Skeletal muscle tissue (tissue), 4 donors: ENCODE results near the gene NMT1. TPM values are rescaled to one million over a fixed set of nuclear protein-coding genes. Genes with fewer than 3 reads are reported as not detected.

Experiments used
- H3K27ac ChIP-seq: one replicate; pipeline ENCODE4 v1.7.0; 2013; ENCODE audit warnings: mild to moderate bottlenecking, low read depth, low read length, inconsistent platforms
- H3K27me3 ChIP-seq, 3 donors: one replicate each; pipeline ENCODE4 v1.7.0; 2013; ENCODE audit warnings: low read length in 3 of 3; ENCODE audit not compliant: control insufficient read depth in 3 of 3, insufficient read depth in 3 of 3
- H3K36me3 ChIP-seq, 3 donors: one replicate each; pipeline ENCODE4 v1.7.0; 2013; ENCODE audit warnings: low read length in 3 of 3; ENCODE audit not compliant: control insufficient read depth in 3 of 3, insufficient read depth in 3 of 3
- H3K4me1 ChIP-seq, 3 donors: one replicate each; pipeline ENCODE4 v1.7.0; 2013; ENCODE audit warnings: low read length in 3 of 3, mild to moderate bottlenecking in 3 of 3; ENCODE audit not compliant: control insufficient read depth in 3 of 3, insufficient read depth in 3 of 3
- H3K4me3 ChIP-seq, 3 donors: one replicate each; pipeline ENCODE4 v1.7.0; 2013; ENCODE audit warnings: low read length in 3 of 3
- H3K9ac ChIP-seq, 3 donors: one replicate each; pipeline ENCODE4 v1.7.0; 2013; ENCODE audit warnings: low read length in 3 of 3, mild to moderate bottlenecking in 3 of 3, moderate library complexity in 2 of 3, low read depth in 1 of 3
- H3K9me3 ChIP-seq, 3 donors: one replicate each; pipeline ENCODE4 v1.7.0; 2013; ENCODE audit warnings: low read length in 3 of 3; ENCODE audit not compliant: control insufficient read depth in 3 of 3
- total RNA-seq: library from RNA; depleted of rRNA; stranded (reverse); fragments of >200 nt; gene quantifications from one replicate; pipeline ENCODE4 v1.2.3, GENCODE V29; 2014
- donor health status: Osteomylitis.

Gene NMT1
- total RNA-seq, 1 donor from 2014 or later, result 35.5 TPM

DNA sequence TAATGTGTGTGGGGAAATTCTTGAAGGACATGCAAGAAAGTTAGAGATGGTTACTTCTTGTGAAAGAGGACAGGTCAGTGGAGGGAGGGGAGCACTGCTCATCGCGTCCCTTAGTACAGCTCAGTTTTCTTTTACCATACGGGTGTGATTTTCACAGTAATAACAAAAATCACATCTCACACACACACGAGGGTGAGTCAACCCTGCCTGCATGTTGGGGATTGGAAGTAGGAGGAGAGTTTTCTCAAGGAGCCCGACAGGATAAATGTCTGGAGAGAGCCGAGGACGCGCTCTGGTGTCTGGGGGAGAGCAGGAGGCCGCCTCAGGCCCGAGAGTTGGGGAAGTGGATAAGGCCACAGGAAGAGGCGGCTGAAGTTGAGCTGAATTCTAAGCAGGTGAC lies 54.8 kb downstream of the NMT1 start:
- peaks cover 36 to 63% (median 63%) of the 10 kb centered on the region in 3 donors for H3K36me3 ChIP-seq
- H3K9ac ChIP-seq, result no peak overlapping the region
- no peak overlapping the region for H3K4me3 ChIP-seq
- H3K9me3 ChIP-seq, result no peaks in the 10 kb centered on the region
- no peaks in the 10 kb centered on the region for H3K27me3 ChIP-seq
- H3K27ac ChIP-seq, result no peak overlapping the region
- H3K4me1 ChIP-seq, result peaks cover 26 to 33% (median 27%) of the 10 kb centered on the region in 3 donors

GRCh38 chr17:45116434-45117016 lies 55.4 kb downstream of the NMT1 start:
- H3K36me3 ChIP-seq, result peaks cover 36 to 63% (median 63%) of the 10 kb centered on the region in 3 donors
- no peaks in the 10 kb centered on the region for H3K27me3 ChIP-seq
- peaks cover 19 to 27% (median 21%) of the 10 kb centered on the region in 3 donors for H3K4me1 ChIP-seq
- no peaks in the 10 kb centered on the region for H3K9me3 ChIP-seq
- H3K27ac ChIP-seq, result no peak overlapping the region
- H3K4me3 ChIP-seq, result no peak overlapping the region
- peak overlapping the region in 1 of 3 donors; percentile 25 for H3K9ac ChIP-seq

DNA sequence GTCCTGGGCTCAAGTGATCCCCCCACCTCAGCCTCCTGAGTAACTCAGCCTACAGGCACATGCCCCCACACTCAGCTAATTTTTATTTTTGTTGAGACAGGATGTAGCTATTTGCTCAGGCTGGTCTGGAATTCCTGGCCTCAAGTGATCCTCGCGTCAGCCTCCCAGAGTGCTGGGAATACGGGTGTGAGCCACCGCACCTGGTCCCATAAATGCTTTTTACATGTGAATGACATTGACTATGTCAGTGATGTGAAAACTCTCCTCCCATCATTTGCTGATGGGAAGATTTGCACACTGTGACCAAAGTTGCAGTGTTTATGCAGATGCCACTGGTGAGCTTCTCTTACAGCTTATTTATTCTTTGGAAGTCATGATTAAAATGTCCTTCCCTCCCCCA lies 56.2 kb downstream of the NMT1 start:
- Histone ChIP-seq H3K27me3 (no peaks in the 10 kb centered on the region), H3K9me3 (no peaks in the 10 kb centered on the region), H3K27ac (no peak overlapping the region), H3K9ac (no peak overlapping the region), H3K4me1 (peaks cover 11 to 24% (median 13%) of the 10 kb centered on the region in 3 donors), H3K4me3 (no peak overlapping the region), H3K36me3 (peaks cover 36 to 63% (median 60%) of the 10 kb centered on the region in 3 donors)

DNA sequence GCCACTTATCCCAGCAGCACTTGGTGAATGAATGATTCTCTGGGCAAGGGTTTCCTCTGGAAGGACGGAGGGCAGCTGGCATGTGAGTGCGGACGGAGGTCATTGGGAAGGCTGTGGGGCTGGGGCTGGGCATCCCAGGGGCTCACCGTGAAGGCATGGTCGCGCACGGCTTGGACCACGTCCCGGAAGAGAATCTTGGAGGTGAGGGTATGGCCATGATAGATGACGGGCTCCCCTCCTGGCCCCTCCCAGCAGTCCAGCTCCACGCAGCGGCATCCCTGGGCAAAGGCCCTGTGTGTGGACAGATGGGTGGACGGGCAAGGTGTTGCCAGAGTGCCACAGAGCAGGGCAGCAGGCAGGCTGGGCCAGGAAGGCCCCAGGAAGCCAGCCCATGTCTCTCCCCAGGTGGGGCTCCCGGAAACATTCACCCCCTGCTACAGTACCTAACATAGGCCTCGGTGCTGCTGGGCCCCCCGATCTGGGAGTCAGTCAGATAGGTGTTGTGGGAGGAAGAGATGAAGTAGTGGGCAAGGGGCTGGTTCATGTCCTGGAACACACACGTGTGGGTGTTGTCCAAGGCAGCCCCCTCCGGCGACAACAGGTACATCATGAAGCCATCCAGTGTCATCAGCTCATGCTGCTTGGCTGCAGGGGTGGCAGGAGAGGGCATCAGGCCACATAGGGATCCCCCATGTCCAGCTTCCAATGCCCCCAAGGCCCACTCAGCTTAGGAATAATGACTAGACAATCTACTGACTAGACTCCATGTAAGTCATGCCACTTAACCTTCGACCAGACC lies 56.9 kb downstream of the NMT1 start:
- Histone ChIP-seq H3K4me3 (no peak overlapping the region), H3K27ac (no peak overlapping the region), H3K9ac (peak overlapping the region in 1 of 3 donors; percentile 40), H3K27me3 (no peaks in the 10 kb centered on the region), H3K9me3 (no peaks in the 10 kb centered on the region), H3K4me1 (peaks cover 9 to 24% (median 9%) of the 10 kb centered on the region in 3 donors), H3K36me3 (peaks cover 35 to 56% (median 54%) of the 10 kb centered on the region in 3 donors)

GRCh38 chr17:45118691-45119090 lies 57.6 kb downstream of the NMT1 start:
- H3K9ac ChIP-seq, result no peak overlapping the region
- H3K27ac ChIP-seq, result no peak overlapping the region
- no peaks in the 10 kb centered on the region for H3K27me3 ChIP-seq
- H3K4me1 ChIP-seq, result peaks cover 7 to 24% (median 8%) of the 10 kb centered on the region in 3 donors
- no peaks in the 10 kb centered on the region for H3K9me3 ChIP-seq
- H3K36me3 ChIP-seq, result peaks cover 31 to 50% (median 48%) of the 10 kb centered on the region in 3 donors
- no peak overlapping the region for H3K4me3 ChIP-seq

DNA sequence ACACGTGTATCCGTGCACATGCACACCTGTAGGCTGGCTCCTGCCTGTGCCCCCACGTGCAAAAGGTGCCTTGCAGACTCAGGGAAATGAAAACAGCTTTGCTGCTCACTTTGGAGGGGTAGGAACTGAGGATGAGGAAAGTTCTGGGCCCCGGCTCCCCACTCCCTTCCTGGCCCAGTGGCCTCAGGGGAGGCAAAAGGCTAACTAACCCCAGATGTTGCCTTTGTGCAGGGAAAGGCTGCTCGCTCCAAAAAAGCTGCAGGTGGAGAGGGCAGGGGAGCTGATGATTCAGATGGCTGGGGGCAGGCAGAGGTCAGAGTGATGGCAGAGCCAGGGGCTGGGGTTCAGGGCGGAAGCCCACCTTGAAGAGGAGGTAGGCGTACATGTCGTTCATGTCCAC lies 58.8 kb downstream of the NMT1 start:
- Histone ChIP-seq H3K36me3 (peaks cover 31 to 45% (median 39%) of the 10 kb centered on the region in 3 donors), H3K4me3 (no peak overlapping the region), H3K27ac (no peak overlapping the region)

DNA sequence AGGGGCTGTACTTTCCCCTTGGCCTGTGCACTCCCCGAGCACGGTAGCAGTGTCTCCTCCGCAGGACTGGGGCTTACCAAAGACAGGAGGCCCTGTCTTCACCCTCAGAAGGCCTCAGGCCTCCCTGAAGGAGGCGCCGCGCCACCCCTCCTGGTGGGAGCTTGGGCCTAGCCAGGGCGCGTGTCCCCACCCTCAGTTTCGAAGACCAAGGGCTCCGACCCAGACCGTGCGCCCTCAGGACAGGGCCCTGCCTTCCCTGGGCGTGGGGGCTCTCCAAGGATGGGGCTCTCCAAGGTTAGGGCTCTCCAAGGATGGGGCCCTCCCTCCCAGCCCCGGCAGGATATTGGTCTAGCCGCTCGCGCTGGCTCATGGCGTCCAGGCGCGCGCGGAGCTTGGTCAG lies 59.4 kb downstream of the NMT1 start:
- no peaks in the 10 kb centered on the region for H3K9me3 ChIP-seq
- H3K27me3 ChIP-seq, result no peaks in the 10 kb centered on the region
- no peak overlapping the region for H3K27ac ChIP-seq
- no peak overlapping the region for H3K9ac ChIP-seq
- H3K4me1 ChIP-seq, result peaks cover 19 to 32% (median 22%) of the 10 kb centered on the region in 3 donors
- peaks cover 31 to 41% (median 35%) of the 10 kb centered on the region in 3 donors for H3K36me3 ChIP-seq
- no peak overlapping the region for H3K4me3 ChIP-seq

More for the DNA sequence above, 58.8 kb downstream of the NMT1 start:
- Histone ChIP-seq H3K9ac (no peak overlapping the region), H3K9me3 (no peaks in the 10 kb centered on the region), H3K27me3 (no peaks in the 10 kb centered on the region), H3K4me1 (peaks cover 19 to 31% (median 21%) of the 10 kb centered on the region in 3 donors)

DNA sequence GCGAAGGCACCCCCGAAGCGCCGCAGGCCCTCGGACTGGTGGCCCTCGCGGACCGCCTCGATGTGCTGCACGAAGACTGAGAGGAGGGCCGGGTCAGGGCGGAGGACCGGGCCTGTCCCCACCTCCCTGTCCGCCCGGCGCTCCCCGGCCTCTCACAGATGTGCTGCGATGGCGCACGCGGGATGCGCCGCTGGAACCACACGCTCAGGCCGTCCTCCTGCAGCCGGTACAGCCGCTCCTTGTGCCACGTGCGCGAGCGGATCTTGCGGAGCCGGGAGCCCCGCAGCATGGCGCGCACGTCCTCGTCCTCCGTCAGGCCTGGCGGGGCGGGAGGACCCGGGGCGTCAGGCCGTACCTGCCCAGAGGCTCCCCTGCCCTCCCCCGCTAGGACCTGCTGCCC lies 59.9 kb downstream of the NMT1 start:
- Histone ChIP-seq H3K4me1 (peaks cover 19 to 32% (median 22%) of the 10 kb centered on the region in 3 donors), H3K4me3 (no peak overlapping the region), H3K9ac (no peak overlapping the region), H3K36me3 (peaks cover 31 to 36% (median 31%) of the 10 kb centered on the region in 3 donors), H3K27me3 (no peaks in the 10 kb centered on the region), H3K9me3 (no peaks in the 10 kb centered on the region), H3K27ac (no peak overlapping the region)

DNA sequence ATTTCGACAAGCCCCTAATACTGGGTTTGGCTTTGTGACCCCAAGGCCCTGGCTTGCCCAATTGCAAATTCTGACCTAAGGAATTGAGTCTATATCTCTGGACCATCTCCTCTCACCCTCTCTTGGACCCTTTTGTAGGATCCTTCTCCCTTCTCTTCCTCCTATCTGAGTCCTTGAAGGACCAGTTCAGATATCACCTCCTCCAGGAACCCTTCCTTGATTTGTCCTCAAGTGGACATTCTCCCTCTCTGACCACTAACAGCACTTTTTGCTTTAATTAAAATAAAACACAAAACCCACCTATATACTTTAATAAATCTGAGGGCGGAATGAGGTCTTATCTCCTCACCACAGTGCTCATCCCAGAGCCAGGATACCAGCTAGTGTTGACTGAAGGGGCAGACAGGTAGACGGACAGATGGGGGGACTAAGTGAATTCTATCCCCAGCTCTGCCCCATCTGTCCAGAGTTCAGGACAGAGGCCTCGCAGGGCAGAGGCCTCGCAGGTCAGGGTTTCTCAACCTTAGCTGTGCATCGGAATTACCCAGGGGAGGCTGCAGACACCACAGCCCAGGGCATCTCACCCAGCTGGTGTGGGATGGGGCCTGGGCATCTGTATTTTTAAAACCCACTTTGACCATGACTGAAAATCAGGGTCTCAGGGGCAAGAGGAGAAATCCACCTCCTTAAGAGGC lies 62.1 kb downstream of the NMT1 start:
- Histone ChIP-seq H3K27ac (peak overlapping the region; percentile 51), H3K36me3 (peaks cover 16 to 20% (median 19%) of the 10 kb centered on the region in 3 donors), H3K4me1 (peaks cover 37 to 49% (median 40%) of the 10 kb centered on the region in 3 donors), H3K4me3 (no peak overlapping the region), H3K27me3 (no peaks in the 10 kb centered on the region), H3K9me3 (no peaks in the 10 kb centered on the region), H3K9ac (no peak overlapping the region)
